H1 (cell line): Measurements from ENCODE around the gene PLGRKT. TPM values are rescaled to one million over a fixed set of nuclear protein-coding genes. Genes with fewer than 3 reads are reported as not detected.

Experiments
- BRCA1 ChIP-seq: IDR thresholded peaks from 2 replicates; pipeline ENCODE4 v1.6.1; 2012; ENCODE audit warnings: low read depth, low read length, improper control_type of control experiment
- CEBPB ChIP-seq: IDR thresholded peaks from 2 replicates; pipeline ENCODE4 v1.6.1; 2012; ENCODE audit warnings: low read depth, low read length
- GABPA ChIP-seq: IDR thresholded peaks from 2 replicates; pipeline ENCODE4 v1.6.1; 2011; ENCODE audit warnings: mild to moderate bottlenecking, low read length, moderate library complexity, borderline replicate concordance; ENCODE audit not compliant: insufficient read depth
- KDM1A ChIP-seq: fragments of 200-600, 300-600 bp; sonication (generic); IDR thresholded peaks from 2 replicates; pipeline ENCODE4 v1.7.1; 2016; ENCODE audit warnings: mild to moderate bottlenecking, low read length, borderline replicate concordance
- POLR2A ChIP-seq, 2 experiments: IDR thresholded peaks; 1 replicate in 1 of 2; 2 replicates in 1 of 2; pipeline ENCODE4 v1.6.1; 2011; ENCODE audit warnings: low read depth in 2 of 2, low read length in 2 of 2, mild to moderate bottlenecking in 2 of 2; ENCODE audit errors: control extremely low read depth in 1 of 2
- POLR2AphosphoS5 ChIP-seq: IDR thresholded peaks from 2 replicates; pipeline ENCODE4 v1.6.1; 2011; ENCODE audit warnings: low read depth, low read length
- POU5F1 ChIP-seq: IDR thresholded peaks from 2 replicates; pipeline ENCODE4 v1.6.1; 2011; ENCODE audit warnings: low read depth, mild to moderate bottlenecking, low read length, moderate library complexity
- RXRA ChIP-seq: IDR thresholded peaks from 2 replicates; pipeline ENCODE4 v1.6.1; 2011; ENCODE audit warnings: low read depth, mild to moderate bottlenecking, low read length, moderate library complexity; ENCODE audit not compliant: insufficient read depth
- SIX5 ChIP-seq: IDR thresholded peaks from 2 replicates; pipeline ENCODE4 v1.6.1; 2011; ENCODE audit warnings: mild to moderate bottlenecking, low read depth, low read length
- SP1 ChIP-seq: IDR thresholded peaks from 2 replicates; pipeline ENCODE4 v1.6.1; 2011; ENCODE audit warnings: low read depth, low read length
- polyA plus RNA-seq, 7 experiments: library from polyadenylated mRNA; depleted of rRNA in 3 of 7; stranded (reverse) in 5 of 7; unstranded in 2 of 7; fragments of >200 nt in 5 of 7; fragments of 200-250 nt in 2 of 7; gene quantifications; 1 replicate in 5 of 7; 2 replicates in 1 of 7; 4 replicates in 1 of 7; pipeline versions ENCODE4 v1.2.1 to v1.2.3, GENCODE V29; 2011 to 2013; ENCODE audit warnings: missing spikeins in 2 of 7, mixed read lengths in 2 of 7
- total RNA-seq: library from RNA; stranded (reverse); fragmentation: NEBNext Ultra II Directional; extraction: Animal tissue kit (Norgen Biotek cat#: 25700); gene quantifications from 2 replicates; pipeline ENCODE4 v1.2.1, GENCODE V29; 2021
- TF ChIP-seq, protein P1 (sequence below): fragments of 300-600 bp; sonication (generic); IDR thresholded peaks from 2 replicates; pipeline ENCODE4 v1.7.1; 2012; ENCODE audit warnings: low read length, moderate library complexity, mild to moderate bottlenecking, inconsistent platforms; ENCODE audit not compliant: insufficient replicate concordance
- TF ChIP-seq, protein P2 (sequence below): IDR thresholded peaks from 2 replicates; pipeline ENCODE4 v1.6.1; 2011; ENCODE audit warnings: low read length, improper control_type of control experiment

The PLGRKT gene
- total and polyA plus RNA-seq, 2 of the 8 experiments (the other 6 are each of a cell fraction or from before 2014, with no cell fraction given), result 5.4 to 15.7 TPM

GRCh38 chr9:5393497-5393896, 44.2 kb downstream of the PLGRKT start (continued):
- TF ChIP-seq, protein P1, sequence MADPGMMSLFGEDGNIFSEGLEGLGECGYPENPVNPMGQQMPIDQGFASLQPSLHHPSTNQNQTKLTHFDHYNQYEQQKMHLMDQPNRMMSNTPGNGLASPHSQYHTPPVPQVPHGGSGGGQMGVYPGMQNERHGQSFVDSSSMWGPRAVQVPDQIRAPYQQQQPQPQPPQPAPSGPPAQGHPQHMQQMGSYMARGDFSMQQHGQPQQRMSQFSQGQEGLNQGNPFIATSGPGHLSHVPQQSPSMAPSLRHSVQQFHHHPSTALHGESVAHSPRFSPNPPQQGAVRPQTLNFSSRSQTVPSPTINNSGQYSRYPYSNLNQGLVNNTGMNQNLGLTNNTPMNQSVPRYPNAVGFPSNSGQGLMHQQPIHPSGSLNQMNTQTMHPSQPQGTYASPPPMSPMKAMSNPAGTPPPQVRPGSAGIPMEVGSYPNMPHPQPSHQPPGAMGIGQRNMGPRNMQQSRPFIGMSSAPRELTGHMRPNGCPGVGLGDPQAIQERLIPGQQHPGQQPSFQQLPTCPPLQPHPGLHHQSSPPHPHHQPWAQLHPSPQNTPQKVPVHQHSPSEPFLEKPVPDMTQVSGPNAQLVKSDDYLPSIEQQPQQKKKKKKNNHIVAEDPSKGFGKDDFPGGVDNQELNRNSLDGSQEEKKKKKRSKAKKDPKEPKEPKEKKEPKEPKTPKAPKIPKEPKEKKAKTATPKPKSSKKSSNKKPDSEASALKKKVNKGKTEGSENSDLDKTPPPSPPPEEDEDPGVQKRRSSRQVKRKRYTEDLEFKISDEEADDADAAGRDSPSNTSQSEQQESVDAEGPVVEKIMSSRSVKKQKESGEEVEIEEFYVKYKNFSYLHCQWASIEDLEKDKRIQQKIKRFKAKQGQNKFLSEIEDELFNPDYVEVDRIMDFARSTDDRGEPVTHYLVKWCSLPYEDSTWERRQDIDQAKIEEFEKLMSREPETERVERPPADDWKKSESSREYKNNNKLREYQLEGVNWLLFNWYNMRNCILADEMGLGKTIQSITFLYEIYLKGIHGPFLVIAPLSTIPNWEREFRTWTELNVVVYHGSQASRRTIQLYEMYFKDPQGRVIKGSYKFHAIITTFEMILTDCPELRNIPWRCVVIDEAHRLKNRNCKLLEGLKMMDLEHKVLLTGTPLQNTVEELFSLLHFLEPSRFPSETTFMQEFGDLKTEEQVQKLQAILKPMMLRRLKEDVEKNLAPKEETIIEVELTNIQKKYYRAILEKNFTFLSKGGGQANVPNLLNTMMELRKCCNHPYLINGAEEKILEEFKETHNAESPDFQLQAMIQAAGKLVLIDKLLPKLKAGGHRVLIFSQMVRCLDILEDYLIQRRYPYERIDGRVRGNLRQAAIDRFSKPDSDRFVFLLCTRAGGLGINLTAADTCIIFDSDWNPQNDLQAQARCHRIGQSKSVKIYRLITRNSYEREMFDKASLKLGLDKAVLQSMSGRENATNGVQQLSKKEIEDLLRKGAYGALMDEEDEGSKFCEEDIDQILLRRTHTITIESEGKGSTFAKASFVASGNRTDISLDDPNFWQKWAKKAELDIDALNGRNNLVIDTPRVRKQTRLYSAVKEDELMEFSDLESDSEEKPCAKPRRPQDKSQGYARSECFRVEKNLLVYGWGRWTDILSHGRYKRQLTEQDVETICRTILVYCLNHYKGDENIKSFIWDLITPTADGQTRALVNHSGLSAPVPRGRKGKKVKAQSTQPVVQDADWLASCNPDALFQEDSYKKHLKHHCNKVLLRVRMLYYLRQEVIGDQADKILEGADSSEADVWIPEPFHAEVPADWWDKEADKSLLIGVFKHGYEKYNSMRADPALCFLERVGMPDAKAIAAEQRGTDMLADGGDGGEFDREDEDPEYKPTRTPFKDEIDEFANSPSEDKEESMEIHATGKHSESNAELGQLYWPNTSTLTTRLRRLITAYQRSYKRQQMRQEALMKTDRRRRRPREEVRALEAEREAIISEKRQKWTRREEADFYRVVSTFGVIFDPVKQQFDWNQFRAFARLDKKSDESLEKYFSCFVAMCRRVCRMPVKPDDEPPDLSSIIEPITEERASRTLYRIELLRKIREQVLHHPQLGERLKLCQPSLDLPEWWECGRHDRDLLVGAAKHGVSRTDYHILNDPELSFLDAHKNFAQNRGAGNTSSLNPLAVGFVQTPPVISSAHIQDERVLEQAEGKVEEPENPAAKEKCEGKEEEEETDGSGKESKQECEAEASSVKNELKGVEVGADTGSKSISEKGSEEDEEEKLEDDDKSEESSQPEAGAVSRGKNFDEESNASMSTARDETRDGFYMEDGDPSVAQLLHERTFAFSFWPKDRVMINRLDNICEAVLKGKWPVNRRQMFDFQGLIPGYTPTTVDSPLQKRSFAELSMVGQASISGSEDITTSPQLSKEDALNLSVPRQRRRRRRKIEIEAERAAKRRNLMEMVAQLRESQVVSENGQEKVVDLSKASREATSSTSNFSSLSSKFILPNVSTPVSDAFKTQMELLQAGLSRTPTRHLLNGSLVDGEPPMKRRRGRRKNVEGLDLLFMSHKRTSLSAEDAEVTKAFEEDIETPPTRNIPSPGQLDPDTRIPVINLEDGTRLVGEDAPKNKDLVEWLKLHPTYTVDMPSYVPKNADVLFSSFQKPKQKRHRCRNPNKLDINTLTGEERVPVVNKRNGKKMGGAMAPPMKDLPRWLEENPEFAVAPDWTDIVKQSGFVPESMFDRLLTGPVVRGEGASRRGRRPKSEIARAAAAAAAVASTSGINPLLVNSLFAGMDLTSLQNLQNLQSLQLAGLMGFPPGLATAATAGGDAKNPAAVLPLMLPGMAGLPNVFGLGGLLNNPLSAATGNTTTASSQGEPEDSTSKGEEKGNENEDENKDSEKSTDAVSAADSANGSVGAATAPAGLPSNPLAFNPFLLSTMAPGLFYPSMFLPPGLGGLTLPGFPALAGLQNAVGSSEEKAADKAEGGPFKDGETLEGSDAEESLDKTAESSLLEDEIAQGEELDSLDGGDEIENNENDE, result no peak
- TF ChIP-seq RXRA (no peak), KDM1A (no peak), SIX5 (no peak), POLR2AphosphoS5 (no peak), SP1 (no peak), CEBPB (no peak), POU5F1 (no peak), GABPA (no peak), POLR2A (IDR thresholded peaks at IDR 0.05; ENCODE audit: control extremely low read depth in 1 of 2, low read depth in 2 of 2, low read length in 2 of 2) (no peak), BRCA1 (no peak)
- TF ChIP-seq, protein P2, sequence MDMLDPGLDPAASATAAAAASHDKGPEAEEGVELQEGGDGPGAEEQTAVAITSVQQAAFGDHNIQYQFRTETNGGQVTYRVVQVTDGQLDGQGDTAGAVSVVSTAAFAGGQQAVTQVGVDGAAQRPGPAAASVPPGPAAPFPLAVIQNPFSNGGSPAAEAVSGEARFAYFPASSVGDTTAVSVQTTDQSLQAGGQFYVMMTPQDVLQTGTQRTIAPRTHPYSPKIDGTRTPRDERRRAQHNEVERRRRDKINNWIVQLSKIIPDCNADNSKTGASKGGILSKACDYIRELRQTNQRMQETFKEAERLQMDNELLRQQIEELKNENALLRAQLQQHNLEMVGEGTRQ, result no peak
